ENCODE measurements around the gene DOHH. TPM values are rescaled to one million over a fixed set of nuclear protein-coding genes. Genes with fewer than 3 reads are reported as not detected.

The DOHH gene
- total and polyA plus RNA-seq, 2 donors (not counting 3 experiments of a cell fraction or from before 2014, with no cell fraction given), result 8.7 to 15.2 TPM

GRCh38 chr19:3454656-3455392 lies 45.6 kb downstream of the DOHH start:
- Histone ChIP-seq H3K4me2 (ENCODE audit: insufficient read depth, low read length) (no peak overlapping the region), H3K9me1 (replicated peaks; ENCODE audit: control insufficient read depth, extremely low read depth, insufficient read depth, low read length) (no peaks in the 10 kb centered on the region), H3K9me3 (replicated peaks; ENCODE audit: control insufficient read depth, insufficient read depth, low read length) (no peaks in the 10 kb centered on the region), H3K36me3 (ENCODE audit: control insufficient read depth in 2 of 2, extremely low read depth in 1 of 2, insufficient read depth in 2 of 2, low read length in 2 of 2) (peaks cover 5 to 31% of the 10 kb centered on the region in 2 experiments), H3K4me3 (replicated peaks in 1 of 3; ENCODE audit: insufficient read depth in 1 of 3, low read depth in 1 of 3, low read length in 3 of 3) (no peak overlapping the region), H3K27me3 (ENCODE audit: control insufficient read depth in 2 of 2, insufficient read depth in 2 of 2, low read length in 2 of 2) (no peaks in the 10 kb centered on the region), H3K4me1 (ENCODE audit: control insufficient read depth, extremely low read depth, insufficient read depth, low read length) (peaks cover 33% of the 10 kb centered on the region), H2AFZ (ENCODE audit: low read depth, low read length) (no peak overlapping the region), H3K79me2 (ENCODE audit: control insufficient read depth, insufficient read depth, low read length) (peaks cover 5% of the 10 kb centered on the region), H3K9ac (replicated peaks; ENCODE audit: extremely low read depth, insufficient read depth, low read length) (no peak overlapping the region), H4K20me1 (replicated peaks; ENCODE audit: control insufficient read depth, extremely low read depth, insufficient read depth, low read length) (no peaks in the 10 kb centered on the region), H3K27ac (ENCODE audit: insufficient read depth, low read depth, low read length) (no peak overlapping the region)
- FAIRE-seq (no peak), DNase-seq (ENCODE audit: low read depth, low spot score) (no peak)
- TF ChIP-seq GATA2 (IDR thresholded peaks at IDR 0.05; ENCODE audit: insufficient read depth, insufficient read length, low read depth, low read length) (no peak), EZH2 (IDR thresholded peaks at IDR 0.05; ENCODE audit: borderline replicate concordance, low read depth, low read length, severe bottlenecking) (no peak), MAX (IDR thresholded peaks at IDR 0.05; ENCODE audit: insufficient read depth, insufficient read length) (no peak), CTCF (IDR thresholded peaks at IDR 0.05; ENCODE audit: extremely low read depth in 1 of 2, insufficient read depth in 1 of 2, low read depth in 1 of 2, low read length in 2 of 2) (no peak), MYC (IDR thresholded peaks at IDR 0.05; ENCODE audit: low read depth, low read length) (no peak), JUN (IDR thresholded peaks at IDR 0.05; ENCODE audit: borderline replicate concordance, insufficient read depth, insufficient read length, low read depth) (no peak), POLR2AphosphoS5 (IDR thresholded peaks at IDR 0.05; ENCODE audit: insufficient read depth, low read depth, low read length) (no peak), POLR2A (IDR thresholded peaks at IDR 0.05; ENCODE audit: low read depth, low read length) (no peak), FOS (IDR thresholded peaks at IDR 0.05; ENCODE audit: borderline replicate concordance, insufficient read depth, low read length) (no peak)
- intact Hi-C loops (cut with micrococcal nuclease) (no loop called here), dilution Hi-C loops (cut with MboI; ENCODE audit: extremely low pct_ligation_motif_present, low sequenced_read_pairs) (no loop called here)
- no TSS peak for BruUV-seq (replicated peaks)
- CTCF ChIA-PET, result no interaction called here
- POLR2A ChIA-PET, result no interaction called here

Data from endothelial cell of umbilical vein (primary cell).